Aorta (tissue), 5 donors: Measurements from ENCODE around the gene RILPL1. TPM values are rescaled to one million over a fixed set of nuclear protein-coding genes. Genes with fewer than 3 reads are reported as not detected.

Source experiments
- ATAC-seq: fragments of 200-7000 bp; cut with Tn5 transposase; one replicate; pipeline ENCODE4 v1.9.1; 2022; ENCODE audit warnings: moderate library complexity; ENCODE audit not compliant: low FRiP score
- DNase-seq, 2 donors: peaks; one replicate each; pipeline ENCODE4 v3.0.0-alpha.2; 2020
- H3K27ac ChIP-seq, 2 donors: one replicate each; pipeline ENCODE4 v1.5.1; 2013; ENCODE audit warnings: low read length in 2 of 2, mild to moderate bottlenecking in 2 of 2, moderate library complexity in 2 of 2, control low read depth in 1 of 2, inconsistent platforms in 1 of 2, low read depth in 1 of 2
- H3K27me3 ChIP-seq, 2 donors: one replicate each; pipeline ENCODE4 v1.6.1; 2013; ENCODE audit warnings: control low read depth in 1 of 2, low read length in 1 of 2, mild to moderate bottlenecking in 1 of 2, moderate library complexity in 1 of 2; ENCODE audit not compliant: insufficient read depth in 2 of 2, control insufficient read depth in 1 of 2
- H3K36me3 ChIP-seq, 2 donors: one replicate each; pipeline ENCODE4 v1.6.1; 2013; ENCODE audit warnings: control low read depth in 1 of 2, low read length in 1 of 2, mild to moderate bottlenecking in 1 of 2; ENCODE audit not compliant: insufficient read depth in 2 of 2, control insufficient read depth in 1 of 2
- H3K4me1 ChIP-seq, 2 donors: one replicate each; pipeline ENCODE4 v1.6.1; 2013; ENCODE audit warnings: low read length in 2 of 2, control low read depth in 1 of 2, mild to moderate bottlenecking in 1 of 2, moderate library complexity in 1 of 2; ENCODE audit not compliant: insufficient read depth in 2 of 2, control insufficient read depth in 1 of 2
- H3K4me3 ChIP-seq, 2 donors: one replicate each; pipeline ENCODE4 v1.5.1; 2013; ENCODE audit warnings: low read length in 2 of 2, control low read depth in 1 of 2, mild to moderate bottlenecking in 1 of 2
- H3K9me3 ChIP-seq: one replicate; pipeline ENCODE4 v1.6.1; 2013; ENCODE audit warnings: mild to moderate bottlenecking, low read length; ENCODE audit not compliant: control insufficient read depth
- WGBS, 2 donors: extraction: QIAGEN DNeasy Blood & Tissue Kit; methylation state at CpG; one replicate each; pipeline ENCODE4 v1.1.7; 2013; 5-methylcytosine and 5-hydroxymethylcytosine counted together
- intact Hi-C, 2 donors: fragments of 100-400 bp; cut with DNase I; formaldehyde crosslinking; loops; one replicate each; pipeline versions ENCODE4 v1.14.2 to v1.15.0; 2022
- microRNA-seq, 2 donors: library from miRNA; unstranded; fragments of <30 nt; microRNA quantifications; one replicate each; pipeline ENCODE4 v1.2.0, GENCODE V29; 2020
- polyA plus RNA-seq, 2 donors: library from polyadenylated mRNA; stranded (reverse); fragments of 200-250 nt; gene quantifications; one replicate each; pipeline ENCODE4 v1.2.3, GENCODE V29; 2013
- total RNA-seq, 2 donors: library from RNA; stranded (reverse); fragmentation: NEBNext Ultra II Directional; extraction: Animal tissue kit (Norgen Biotek cat#: 25700); gene quantifications; one replicate each; pipeline ENCODE4 v1.2.1, GENCODE V29; 2021
- donor health status: healthy with polysubstance abuse.
- donor health status: Bipolar disorder and iron deficiency.
- donor health status: DM: no; HTN: no; CAD: no.
- donor health status: DM: no; HTN: no; CAD: no.
- donor health status: DM: yes; HTN: yes; CAD: no.

Gene RILPL1
- total and polyA plus RNA-seq, 4 donors: 18.4 to 50.4 (median 31.0) TPM

DNA sequence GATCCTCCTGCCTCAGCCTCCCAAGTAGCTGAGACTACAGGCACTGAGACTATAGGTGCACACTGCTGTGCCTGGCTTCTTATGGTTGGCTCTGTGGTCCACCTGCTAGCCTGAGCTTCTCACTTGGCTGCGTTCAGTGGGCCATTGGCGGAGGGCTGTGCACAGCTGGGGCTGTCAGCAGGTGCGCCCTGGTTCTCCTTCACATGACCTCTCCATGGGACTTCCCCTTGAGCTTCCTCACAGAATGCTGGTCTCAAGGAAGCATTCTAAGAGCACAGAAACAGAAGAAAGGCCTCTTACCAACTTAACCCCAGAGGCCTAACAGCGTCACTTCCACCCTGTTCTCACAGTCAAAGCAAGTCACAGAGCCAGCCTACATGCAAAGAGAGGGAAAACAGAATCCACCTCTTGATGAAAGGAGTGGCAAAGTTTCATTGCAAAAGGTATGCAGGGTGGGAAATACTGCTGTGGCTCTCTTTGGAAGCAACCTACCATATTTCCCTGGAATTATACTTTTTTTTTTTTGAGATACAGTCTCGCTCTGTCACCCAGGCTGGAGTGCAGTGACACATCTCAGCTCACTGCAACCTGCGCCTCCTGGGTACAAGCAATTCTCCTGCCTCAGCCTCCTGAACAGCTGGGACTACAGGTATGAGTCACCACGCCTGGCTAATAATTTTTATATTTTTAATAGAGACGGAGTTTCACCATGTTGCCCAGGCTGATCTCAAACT lies 106.3 kb downstream of the RILPL1 start:
- Histone ChIP-seq H3K27me3 (no peaks in the 10 kb centered on the region), H3K9me3 (no peaks in the 10 kb centered on the region), H3K36me3 (peaks cover 0 to 6% of the 10 kb centered on the region in 2 donors), H3K27ac (no peak overlapping the region), H3K4me3 (no peak overlapping the region), H3K4me1 (no peaks in the 10 kb centered on the region)
- ATAC-seq: no peak
- intact Hi-C loops: no loop called here
- no peak for DNase-seq
- 87 to 91% methylated on average over 8 of the region's 8 CpGs for WGBS, 2 donors

DNA sequence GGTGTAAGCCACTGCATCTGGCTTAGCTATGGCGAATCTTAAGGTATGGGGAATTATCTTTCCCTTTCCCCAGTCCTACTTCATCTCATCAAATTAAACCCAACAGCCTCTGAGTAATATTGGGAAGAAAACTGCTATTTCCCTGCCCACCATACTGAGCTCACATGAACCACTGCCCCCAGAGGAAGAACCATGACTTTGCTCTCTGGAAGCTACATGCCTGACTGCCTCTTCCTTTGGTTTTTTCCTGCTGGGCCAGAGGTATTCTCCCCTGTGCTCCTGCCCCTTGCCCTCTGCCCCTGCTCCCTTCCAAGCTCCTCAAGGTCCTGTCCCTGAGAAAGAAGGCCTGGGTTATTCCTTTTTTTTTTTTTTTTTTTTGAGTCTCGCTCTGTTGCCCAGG lies 112.2 kb downstream of the RILPL1 start:
- intact Hi-C loops: no loop called here
- no peak overlapping the region for H3K27ac ChIP-seq
- WGBS, 2 donors: 98 to 100% methylated on average over 2 of the region's 2 CpGs
- no peaks in the 10 kb centered on the region for H3K9me3 ChIP-seq
- no peak overlapping the region for H3K4me3 ChIP-seq
- ATAC-seq (no peak), DNase-seq (no peak)
- peaks cover 0 to 6% of the 10 kb centered on the region in 2 donors for H3K36me3 ChIP-seq
- no peaks in the 10 kb centered on the region for H3K27me3 ChIP-seq
- H3K4me1 ChIP-seq: no peaks in the 10 kb centered on the region

Small RNA genes lying within 50 kb of the gene (microRNA-seq; reads per million reads assigned to microRNA genes)
- gene MIR3908: 0 reads per million in 2 donors

Other genes starting within 250 kb of the RILPL1 start
- 10 to 100 TPM; 25.6 to 28.6 TPM for gene SBNO1, start 168.9 kb downstream of the RILPL1 start, total RNA-seq
- gene SBNO1, start 168.9 kb downstream of the RILPL1 start, polyA plus RNA-seq: 1 to 10 TPM; 4.0 to 4.2 TPM
- gene KMT5A, start 149.6 kb downstream of the RILPL1 start, total RNA-seq: 10 to 100 TPM; 51.9 to 55.9 TPM
- 10 to 100 TPM; 23.7 to 58.1 TPM for gene KMT5A, start 149.6 kb downstream of the RILPL1 start, polyA plus RNA-seq
- gene RILPL2, start 97.0 kb downstream of the RILPL1 start, total RNA-seq: 10 to 100 TPM; 12.6 to 13.7 TPM
- 10 to 100 TPM; 19.4 to 25.3 TPM for gene RILPL2, start 97.0 kb downstream of the RILPL1 start, polyA plus RNA-seq
- 10 to 100 TPM; 23.3 to 28.3 TPM for gene SNRNP35, start 75.6 kb downstream of the RILPL1 start, total RNA-seq
- gene SNRNP35, start 75.6 kb downstream of the RILPL1 start, polyA plus RNA-seq: 10 to 100 TPM; 35.7 to 72.7 TPM
- gene TMED2, start 50.8 kb upstream of the RILPL1 start, total RNA-seq: 100 to 1,000 TPM; 160 to 193 TPM
- 100 to 1,000 TPM; 116 to 168 TPM for gene TMED2, start 50.8 kb upstream of the RILPL1 start, polyA plus RNA-seq
- gene DDX55, start 68.4 kb upstream of the RILPL1 start, total RNA-seq: 10 to 100 TPM; 13.6 to 18.0 TPM
- 10 to 100 TPM in 1 of 2 donors, 1 to 10 TPM in 1; 7.6 to 15.5 TPM for gene DDX55, start 68.4 kb upstream of the RILPL1 start, polyA plus RNA-seq
- gene EIF2B1, start 100.0 kb upstream of the RILPL1 start, total RNA-seq: 10 to 100 TPM; 34.9 to 39.7 TPM
- gene EIF2B1, start 100.0 kb upstream of the RILPL1 start, polyA plus RNA-seq: 10 to 100 TPM; 18.5 to 43.6 TPM
- 10 to 100 TPM; 16.2 to 18.1 TPM for gene GTF2H3, start 100.1 kb upstream of the RILPL1 start, total RNA-seq
- 10 to 100 TPM in 1 of 2 donors, 1 to 10 TPM in 1; 8.5 to 11.4 TPM for gene GTF2H3, start 100.1 kb upstream of the RILPL1 start, polyA plus RNA-seq
- gene TCTN2, start 137.4 kb upstream of the RILPL1 start, total RNA-seq: 10 to 100 TPM in 1 of 2 donors, 1 to 10 TPM in 1; 6.1 to 10.3 TPM
- gene TCTN2, start 137.4 kb upstream of the RILPL1 start, polyA plus RNA-seq: 1 to 10 TPM; 2.3 to 9.0 TPM
- 10 to 100 TPM; 26.0 to 30.4 TPM for gene ATP6V0A2, start 178.6 kb upstream of the RILPL1 start, total RNA-seq
- 1 to 10 TPM; 2.9 to 8.3 TPM for gene ATP6V0A2, start 178.6 kb upstream of the RILPL1 start, polyA plus RNA-seq
- 1 to 10 TPM in 1 of 2 donors, not detected in 1; 1.0 TPM for gene DNAH10, start 228.6 kb upstream of the RILPL1 start, total RNA-seq
- under 1 TPM in 1 of 2 donors, not detected in 1; 0.03 TPM for gene DNAH10, start 228.6 kb upstream of the RILPL1 start, polyA plus RNA-seq